Colonic mucosa (tissue), 4 donors: ENCODE measurements around the gene STK24. TPM values are rescaled to one million over a fixed set of nuclear protein-coding genes. Genes with fewer than 3 reads are reported as not detected.

Experiments
- DNase-seq: peaks from one replicate; pipeline ENCODE4 v3.0.0-alpha.2; 2020
- H3K27ac ChIP-seq: fragments of 200-600 bp; one replicate; pipeline ENCODE4 v1.8.0; 2021
- H3K27me3 ChIP-seq: fragments of 200-600 bp; one replicate; pipeline ENCODE4 v1.8.0; 2021
- H3K36me3 ChIP-seq: fragments of 200-600 bp; one replicate; pipeline ENCODE4 v1.8.0; 2021
- H3K4me1 ChIP-seq: fragments of 200-600 bp; one replicate; pipeline ENCODE4 v1.8.0; 2021; ENCODE audit warnings: mild to moderate bottlenecking
- H3K4me3 ChIP-seq: fragments of 200-600 bp; one replicate; pipeline ENCODE4 v1.8.0; 2021
- H3K9ac ChIP-seq, 2 donors: one replicate each; pipeline ENCODE4 v1.7.0; 2013; ENCODE audit warnings: control low read depth in 2 of 2, low read depth in 2 of 2, low read length in 2 of 2
- H3K9me3 ChIP-seq: fragments of 200-600 bp; one replicate; pipeline ENCODE4 v1.8.0; 2021
- CTCF ChIP-seq: fragments of 200-600 bp; IDR thresholded peaks from one replicate; pipeline ENCODE4 v1.8.0; 2022; ENCODE audit warnings: antibody characterized with exemption, mild to moderate bottlenecking
- intact Hi-C: fragments of 100-400 bp; cut with DNase I; formaldehyde crosslinking; loops from one replicate; pipeline ENCODE4 v1.14.1; 2022
- total RNA-seq, 2 donors: library from RNA; stranded (reverse); fragmentation: NEBNext Ultra II Directional in 1 of 2; extraction: Animal tissue kit (Norgen Biotek cat#: 25700) in 1 of 2; gene quantifications; one replicate each; pipeline ENCODE4 v1.2.1, GENCODE V29; 2021
- donor health status: healthy.
- donor health status: DM: no; HTN: no; CAD: no.
- donor health status: DM: no; HTN: no; CAD: no.

STK24 gene
- total RNA-seq, 2 donors from 2014 or later, result 160 to 206 TPM

GRCh38 chr13:98613591-98613990, 36.7 kb upstream of the STK24 start:
- intact Hi-C loops, result no loop called here

GRCh38 chr13:98609756-98610155, 32.8 kb upstream of the STK24 start:
- no peaks in the 10 kb centered on the region for H3K27me3 ChIP-seq
- H3K9ac ChIP-seq, result no peak overlapping the region
- no peaks in the 10 kb centered on the region for H3K4me1 ChIP-seq
- H3K36me3 ChIP-seq, result no peaks in the 10 kb centered on the region
- H3K27ac ChIP-seq, result no peak overlapping the region
- DNase-seq, result no peak
- TF ChIP-seq CTCF, result no peak
- intact Hi-C loops, result no loop called here
- H3K4me3 ChIP-seq, result no peak overlapping the region
- no peaks in the 10 kb centered on the region for H3K9me3 ChIP-seq

More at GRCh38 chr13:98613591-98613990, 36.7 kb upstream of the STK24 start:
- TF ChIP-seq CTCF, result no peak
- Histone ChIP-seq H3K27me3 (no peaks in the 10 kb centered on the region), H3K9me3 (no peaks in the 10 kb centered on the region), H3K36me3 (no peaks in the 10 kb centered on the region), H3K27ac (no peak overlapping the region), H3K4me3 (no peak overlapping the region), H3K4me1 (no peaks in the 10 kb centered on the region), H3K9ac (no peak overlapping the region)
- no peak for DNase-seq

- Histone ChIP-seq H3K27ac (no peak overlapping the region), H3K4me1 (no peaks in the 10 kb centered on the region), H3K36me3 (no peaks in the 10 kb centered on the region), H3K27me3 (no peaks in the 10 kb centered on the region), H3K9ac (no peak overlapping the region), H3K9me3 (no peaks in the 10 kb centered on the region), H3K4me3 (no peak overlapping the region)
- intact Hi-C loops, result no loop called here
- DNase-seq, result no peak
- TF ChIP-seq CTCF, result no peak
These were observed 29.4 kb upstream of the STK24 start for GRCh38 chr13:98606296-98606695.

- H3K27ac ChIP-seq, result no peak overlapping the region
These were observed 22.8 kb upstream of the STK24 start for GRCh38 chr13:98599502-98600328.

GRCh38 chr13:98598043-98598442, 21.1 kb upstream of the STK24 start:
- DNase-seq, result no peak
- no peak overlapping the region for H3K27ac ChIP-seq
- no peak overlapping the region for H3K9ac ChIP-seq
- intact Hi-C loops, result no loop called here
- H3K36me3 ChIP-seq, result no peaks in the 10 kb centered on the region
- H3K4me3 ChIP-seq, result no peak overlapping the region
- no peaks in the 10 kb centered on the region for H3K9me3 ChIP-seq
- H3K4me1 ChIP-seq, result no peaks in the 10 kb centered on the region
- TF ChIP-seq CTCF, result no peak
- H3K27me3 ChIP-seq, result no peaks in the 10 kb centered on the region

More at GRCh38 chr13:98599502-98600328, 22.8 kb upstream of the STK24 start:
- no peaks in the 10 kb centered on the region for H3K4me1 ChIP-seq
- no peak for DNase-seq
- H3K9me3 ChIP-seq, result no peaks in the 10 kb centered on the region
- TF ChIP-seq CTCF, result no peak
- no peak overlapping the region for H3K9ac ChIP-seq
- H3K27me3 ChIP-seq, result no peaks in the 10 kb centered on the region
- H3K36me3 ChIP-seq, result no peaks in the 10 kb centered on the region
- H3K4me3 ChIP-seq, result no peak overlapping the region
- intact Hi-C loops, result no loop called here
